H9 (cell line): ENCODE results near the gene EPS8. TPM values are rescaled to one million over a fixed set of nuclear protein-coding genes. Genes with fewer than 3 reads are reported as not detected.

Source experiments
- DNase-seq: peaks from one replicate; pipeline ENCODE4 v3.0.0-alpha.2; 2017
- H2AFZ ChIP-seq: one replicate; pipeline ENCODE4 v1.6.1; 2013; ENCODE audit warnings: mild to moderate bottlenecking, low read length, control low read depth, moderate library complexity
- H2AK5ac ChIP-seq: 2 replicates; pipeline ENCODE4 v1.6.1; 2013; ENCODE audit warnings: low read length, control low read depth, mixed read lengths; ENCODE audit not compliant: insufficient read length
- H2BK120ac ChIP-seq: one replicate; pipeline ENCODE4 v1.6.1; 2013; ENCODE audit warnings: low read depth, mild to moderate bottlenecking, low read length, control low read depth, inconsistent platforms; ENCODE audit not compliant: poor library complexity, severe bottlenecking
- H2BK12ac ChIP-seq: 2 replicates; pipeline ENCODE4 v1.6.1; 2013; ENCODE audit warnings: low read length, control low read depth, mixed read lengths, low read depth; ENCODE audit not compliant: insufficient read length
- H2BK15ac ChIP-seq: 2 replicates; pipeline ENCODE4 v1.6.1; 2013; ENCODE audit warnings: low read depth, low read length, control low read depth
- H2BK20ac ChIP-seq: one replicate; pipeline ENCODE4 v1.6.1; 2013; ENCODE audit warnings: low read depth, mild to moderate bottlenecking, low read length, control low read depth, inconsistent platforms; ENCODE audit not compliant: poor library complexity, severe bottlenecking
- H2BK5ac ChIP-seq: 2 replicates; pipeline ENCODE4 v1.6.1; 2013; ENCODE audit warnings: low read length, control low read depth, mixed read lengths; ENCODE audit not compliant: insufficient read length
- H3K14ac ChIP-seq: 2 replicates; pipeline ENCODE4 v1.6.1; 2013; ENCODE audit warnings: low read length, control low read depth; ENCODE audit not compliant: insufficient read depth
- H3K18ac ChIP-seq: 2 replicates; pipeline ENCODE4 v1.6.1; 2013; ENCODE audit warnings: low read depth, mild to moderate bottlenecking, mixed read lengths, low read length, control low read depth; ENCODE audit not compliant: insufficient read length
- H3K23ac ChIP-seq: 2 replicates; pipeline ENCODE4 v1.6.1; 2013; ENCODE audit warnings: low read length, control low read depth, mixed read lengths, low read depth; ENCODE audit not compliant: insufficient read length
- H3K23me2 ChIP-seq: 2 replicates; pipeline ENCODE4 v1.6.1; 2013; ENCODE audit warnings: low read depth, mild to moderate bottlenecking, mixed read lengths, low read length, control low read depth; ENCODE audit not compliant: insufficient read length, poor library complexity, severe bottlenecking
- H3K27ac ChIP-seq: 2 replicates; pipeline ENCODE4 v1.5.1; 2013; ENCODE audit warnings: low read length, control low read depth, mixed read lengths, low read depth; ENCODE audit not compliant: insufficient read length
- H3K27me3 ChIP-seq: 2 replicates; pipeline ENCODE4 v1.6.1; 2013; ENCODE audit warnings: low read length, control low read depth, inconsistent platforms; ENCODE audit not compliant: insufficient read depth
- H3K4ac ChIP-seq: 2 replicates; pipeline ENCODE4 v1.6.1; 2013; ENCODE audit warnings: low read depth, mild to moderate bottlenecking, control low read depth, inconsistent platforms, low read length, moderate library complexity
- H3K4me1 ChIP-seq: 2 replicates; pipeline ENCODE4 v1.6.1; 2013; ENCODE audit warnings: low read length, control low read depth, inconsistent platforms; ENCODE audit not compliant: insufficient read depth
- H3K4me2 ChIP-seq: 2 replicates; pipeline ENCODE4 v1.6.1; 2013; ENCODE audit warnings: low read length, control low read depth, mixed read lengths; ENCODE audit not compliant: insufficient read length, insufficient read depth
- H3K56ac ChIP-seq: 2 replicates; pipeline ENCODE4 v1.6.1; 2013; ENCODE audit warnings: low read depth, mild to moderate bottlenecking, mixed read lengths, low read length, control low read depth; ENCODE audit not compliant: insufficient read length
- H3K79me1 ChIP-seq: 2 replicates; pipeline ENCODE4 v1.6.1; 2013; ENCODE audit warnings: low read depth, mild to moderate bottlenecking, moderate library complexity, low read length, control low read depth, inconsistent platforms; ENCODE audit not compliant: insufficient read depth, poor library complexity, severe bottlenecking
- H3K79me2 ChIP-seq: 2 replicates; pipeline ENCODE4 v1.6.1; 2013; ENCODE audit warnings: low read length, control low read depth, inconsistent platforms; ENCODE audit not compliant: insufficient read depth
- H3K9ac ChIP-seq: 2 replicates; pipeline ENCODE4 v1.6.1; 2013; ENCODE audit warnings: low read length, control low read depth, mixed read lengths; ENCODE audit not compliant: insufficient read length; ENCODE audit errors: extremely low read depth
- H3K9me3 ChIP-seq: one replicate; pipeline ENCODE4 v1.6.1; 2013; ENCODE audit warnings: low read depth, low read length, inconsistent platforms; ENCODE audit not compliant: control insufficient read depth
- H3T11ph ChIP-seq: one replicate; pipeline ENCODE4 v1.6.1; 2013; ENCODE audit warnings: mild to moderate bottlenecking, low read length, control low read depth, inconsistent platforms
- H4K20me1 ChIP-seq: one replicate; pipeline ENCODE4 v1.6.1; 2013; ENCODE audit not compliant: control insufficient read depth, insufficient read length, insufficient read depth
- H4K5ac ChIP-seq: 2 replicates; pipeline ENCODE4 v1.6.1; 2013; ENCODE audit warnings: low read depth, mild to moderate bottlenecking, mixed read lengths, low read length, control low read depth; ENCODE audit not compliant: insufficient read length
- H4K8ac ChIP-seq: replicated peaks from 2 replicates; pipeline ENCODE4 v1.6.1; 2013; ENCODE audit warnings: low read length, control low read depth, mixed read lengths, low read depth; ENCODE audit not compliant: insufficient read length
- H4K91ac ChIP-seq: 2 replicates; pipeline ENCODE4 v1.6.1; 2013; ENCODE audit warnings: low read depth, mild to moderate bottlenecking, moderate library complexity, mixed read lengths, low read length, control low read depth; ENCODE audit not compliant: insufficient read length
- H3K27ac Mint-ChIP-seq, 3 experiments: 2 replicates in 2 of 3; 3 replicates in 1 of 3; pipeline ENCODE4 v1.8.0; 2020 to 2021; ENCODE audit warnings: mixed read lengths in 3 of 3, mild to moderate bottlenecking in 1 of 3, moderate library complexity in 1 of 3
- H3K27me3 Mint-ChIP-seq: 2 replicates; pipeline ENCODE4 v1.8.0; 2021; ENCODE audit warnings: low read depth, mild to moderate bottlenecking, moderate library complexity, mixed read lengths
- H3K36me3 Mint-ChIP-seq, 3 experiments: 2 replicates in 2 of 3; 3 replicates in 1 of 3; pipeline ENCODE4 v1.8.0; 2020 to 2021; ENCODE audit warnings: low read depth in 3 of 3, mixed read lengths in 3 of 3; ENCODE audit not compliant: insufficient read depth in 1 of 3
- H3K4me1 Mint-ChIP-seq, 2 experiments: 2 replicates each; pipeline ENCODE4 v1.8.0; 2020; ENCODE audit warnings: mixed read lengths in 2 of 2
- H3K4me3 Mint-ChIP-seq, 2 experiments: 2 replicates in 1 of 2; 3 replicates in 1 of 2; pipeline ENCODE4 v1.8.0; 2020 to 2021; ENCODE audit warnings: mild to moderate bottlenecking in 2 of 2, mixed read lengths in 2 of 2, moderate library complexity in 1 of 2
- H3K9me3 Mint-ChIP-seq, 2 experiments: 2 replicates in 1 of 2; 3 replicates in 1 of 2; pipeline ENCODE4 v1.8.0; 2020; ENCODE audit warnings: mild to moderate bottlenecking in 2 of 2, mixed read lengths in 2 of 2, moderate library complexity in 1 of 2
- WGBS: extraction: QIAGEN DNeasy Blood & Tissue Kit; methylation state at CpG from one replicate; pipeline ENCODE4 v1.1.7; 2013; ENCODE audit warnings: missing lambda C conversion rate, low lambda C conversion rate, mixed read lengths; ENCODE audit not compliant: insufficient read length; ENCODE audit errors: extremely low coverage; 5-methylcytosine and 5-hydroxymethylcytosine counted together
- total RNA-seq: library from RNA; stranded (reverse); gene quantifications from 2 replicates; pipeline ENCODE4 v1.2.1, GENCODE V29; 2021
- TF ChIP-seq, protein P1 (sequence below): fragments of 200-600 bp; sonication (generic); conservative IDR thresholded peaks from 3 replicates; pipeline ENCODE4 v1.8.0; 2021; ENCODE audit warnings: antibody characterized with exemption, mild to moderate bottlenecking

Gene EPS8
- total RNA-seq, 1 experiment from 2014 or later: 2.2 TPM

- H3K56ac ChIP-seq: no peak overlapping the region
- H3K4me3 Mint-ChIP-seq: no peak overlapping the region
Observed at GRCh38 chr12:15733136-15733535, 56.1 kb downstream of the EPS8 start.

More at GRCh38 chr12:15733136-15733535, 56.1 kb downstream of the EPS8 start:
- no peak overlapping the region for H2BK12ac ChIP-seq
- H3K4me1 ChIP-seq: no peaks in the 10 kb centered on the region
- H3K23ac ChIP-seq: no peak overlapping the region
- no peak overlapping the region for H3K4ac ChIP-seq
- no peaks in the 10 kb centered on the region for H3K9me3 Mint-ChIP-seq
- H3K4me1 Mint-ChIP-seq: no peaks in the 10 kb centered on the region
- no peak for DNase-seq
- no peak overlapping the region for H2BK5ac ChIP-seq
- no peak overlapping the region for H3K4me2 ChIP-seq
- H2BK20ac ChIP-seq: no peak overlapping the region
- H2BK120ac ChIP-seq: no peak overlapping the region
- no peaks in the 10 kb centered on the region for H3K79me2 ChIP-seq
- no peaks in the 10 kb centered on the region for H3K79me1 ChIP-seq
- no peak overlapping the region for H4K8ac ChIP-seq
- 0 out of 7 replicates have a peak overlapping the region, but pooled peaks of 1 of the 3 experiments have one; percentile 15 for H3K27ac Mint-ChIP-seq
- TF ChIP-seq, protein P1, sequence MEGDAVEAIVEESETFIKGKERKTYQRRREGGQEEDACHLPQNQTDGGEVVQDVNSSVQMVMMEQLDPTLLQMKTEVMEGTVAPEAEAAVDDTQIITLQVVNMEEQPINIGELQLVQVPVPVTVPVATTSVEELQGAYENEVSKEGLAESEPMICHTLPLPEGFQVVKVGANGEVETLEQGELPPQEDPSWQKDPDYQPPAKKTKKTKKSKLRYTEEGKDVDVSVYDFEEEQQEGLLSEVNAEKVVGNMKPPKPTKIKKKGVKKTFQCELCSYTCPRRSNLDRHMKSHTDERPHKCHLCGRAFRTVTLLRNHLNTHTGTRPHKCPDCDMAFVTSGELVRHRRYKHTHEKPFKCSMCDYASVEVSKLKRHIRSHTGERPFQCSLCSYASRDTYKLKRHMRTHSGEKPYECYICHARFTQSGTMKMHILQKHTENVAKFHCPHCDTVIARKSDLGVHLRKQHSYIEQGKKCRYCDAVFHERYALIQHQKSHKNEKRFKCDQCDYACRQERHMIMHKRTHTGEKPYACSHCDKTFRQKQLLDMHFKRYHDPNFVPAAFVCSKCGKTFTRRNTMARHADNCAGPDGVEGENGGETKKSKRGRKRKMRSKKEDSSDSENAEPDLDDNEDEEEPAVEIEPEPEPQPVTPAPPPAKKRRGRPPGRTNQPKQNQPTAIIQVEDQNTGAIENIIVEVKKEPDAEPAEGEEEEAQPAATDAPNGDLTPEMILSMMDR: no peak
- no peak overlapping the region for H4K5ac ChIP-seq
- no CpG with 5 or more reads among the region's 3 CpGs for WGBS
- H3K14ac ChIP-seq: no peak overlapping the region
- H3K27ac ChIP-seq: no peak overlapping the region
- H4K20me1 ChIP-seq: no peaks in the 10 kb centered on the region
- no peak overlapping the region for H3T11ph ChIP-seq
- no peak overlapping the region for H3K9ac ChIP-seq
- H2AFZ ChIP-seq: no peak overlapping the region
- H4K91ac ChIP-seq: no peak overlapping the region
- no peaks in the 10 kb centered on the region for H3K27me3 ChIP-seq
- no peaks in the 10 kb centered on the region for H3K9me3 ChIP-seq
- no peaks in the 10 kb centered on the region for H3K36me3 Mint-ChIP-seq
- H3K18ac ChIP-seq: no peak overlapping the region
- H3K23me2 ChIP-seq: no peaks in the 10 kb centered on the region
- H3K27me3 Mint-ChIP-seq: no peaks in the 10 kb centered on the region; the same call in 1 of the 2 replicates
- no peak overlapping the region for H2BK15ac ChIP-seq
- no peak overlapping the region for H2AK5ac ChIP-seq
